ENCODE measurements around the gene DIRAS3.

The DIRAS3 gene

GRCh38 chr1:68024635-68025338, 25.6 kb downstream of the DIRAS3 start:
- H3K27ac Mint-ChIP-seq: no peak overlapping the region
- H3K27me3 Mint-ChIP-seq (ENCODE audit: low read depth): no peaks in the 10 kb centered on the region
- H3K9me3 Mint-ChIP-seq: no peaks in the 10 kb centered on the region
- H3K36me3 Mint-ChIP-seq (ENCODE audit: low read depth): no peaks in the 10 kb centered on the region
- no peaks in the 10 kb centered on the region for H3K4me1 Mint-ChIP-seq
- H3K4me3 Mint-ChIP-seq: no peak overlapping the region
- TF ChIP-seq CTCF (IDR thresholded peaks at IDR 0.05; ENCODE audit: unreplicated experiment in 3 of 3): no peak

- no peaks in the 10 kb centered on the region for H3K4me1 Mint-ChIP-seq
- TF ChIP-seq CTCF (IDR thresholded peaks at IDR 0.05; ENCODE audit: unreplicated experiment in 3 of 3): no peak
- H3K36me3 Mint-ChIP-seq (ENCODE audit: low read depth): no peaks in the 10 kb centered on the region
- peaks cover 3% of the 10 kb centered on the region for H3K27me3 Mint-ChIP-seq (ENCODE audit: low read depth)
- H3K4me3 Mint-ChIP-seq: no peak overlapping the region
- no peaks in the 10 kb centered on the region for H3K9me3 Mint-ChIP-seq
- no peak overlapping the region for H3K27ac Mint-ChIP-seq
Observed at GRCh38 chr1:68016381-68016780, 34.0 kb downstream of the DIRAS3 start.

GRCh38 chr1:68015971-68016370, 34.5 kb downstream of the DIRAS3 start:
- no peaks in the 10 kb centered on the region for H3K4me1 Mint-ChIP-seq
- H3K27me3 Mint-ChIP-seq (ENCODE audit: low read depth): peaks cover 3% of the 10 kb centered on the region
- no peak overlapping the region for H3K4me3 Mint-ChIP-seq
- no peaks in the 10 kb centered on the region for H3K36me3 Mint-ChIP-seq (ENCODE audit: low read depth)
- no peak overlapping the region for H3K27ac Mint-ChIP-seq
- no peaks in the 10 kb centered on the region for H3K9me3 Mint-ChIP-seq
- no peak for TF ChIP-seq CTCF (IDR thresholded peaks at IDR 0.05; ENCODE audit: unreplicated experiment in 3 of 3)

GRCh38 chr1:68015369-68015768, 35.1 kb downstream of the DIRAS3 start:
- Mint-ChIP-seq H3K27me3 (ENCODE audit: low read depth) (peaks cover 3% of the 10 kb centered on the region), H3K4me3 (no peak overlapping the region), H3K36me3 (ENCODE audit: low read depth) (no peaks in the 10 kb centered on the region), H3K4me1 (no peaks in the 10 kb centered on the region), H3K27ac (no peak overlapping the region), H3K9me3 (no peaks in the 10 kb centered on the region)
- TF ChIP-seq CTCF (IDR thresholded peaks at IDR 0.05; ENCODE audit: unreplicated experiment in 3 of 3): no peak

- TF ChIP-seq CTCF (IDR thresholded peaks at IDR 0.05; ENCODE audit: unreplicated experiment in 3 of 3): no peak
- H3K27me3 Mint-ChIP-seq (ENCODE audit: low read depth): peaks cover 3% of the 10 kb centered on the region
- H3K4me3 Mint-ChIP-seq: no peak overlapping the region
- H3K36me3 Mint-ChIP-seq (ENCODE audit: low read depth): no peaks in the 10 kb centered on the region
- no peak overlapping the region for H3K27ac Mint-ChIP-seq
- H3K4me1 Mint-ChIP-seq: no peaks in the 10 kb centered on the region
- H3K9me3 Mint-ChIP-seq: no peaks in the 10 kb centered on the region
Observed at GRCh38 chr1:68013351-68013750, 37.1 kb downstream of the DIRAS3 start.

Data from nephron (organoid).